D721Med (cell line): ENCODE results near the gene TNFRSF14.

Experiments
- DNase-seq: peaks from one replicate; pipeline ENCODE4 v3.0.0; 2011; ENCODE audit warnings: low spot score; ENCODE audit not compliant: insufficient read length
- FAIRE-seq: peaks from 2 replicates; lab custom pipeline; 2011; peaks lifted over from hg19 to GRCh38; lab: Jason Lieb, UNC
- TF ChIP-seq, protein P1 (sequence below): IDR thresholded peaks from 2 replicates; pipeline ENCODE4 v1.5.1; 2012; ENCODE audit warnings: mild to moderate bottlenecking, control low read depth; ENCODE audit not compliant: insufficient read depth; ENCODE audit errors: missing control alignments

TNFRSF14 gene

DNA sequence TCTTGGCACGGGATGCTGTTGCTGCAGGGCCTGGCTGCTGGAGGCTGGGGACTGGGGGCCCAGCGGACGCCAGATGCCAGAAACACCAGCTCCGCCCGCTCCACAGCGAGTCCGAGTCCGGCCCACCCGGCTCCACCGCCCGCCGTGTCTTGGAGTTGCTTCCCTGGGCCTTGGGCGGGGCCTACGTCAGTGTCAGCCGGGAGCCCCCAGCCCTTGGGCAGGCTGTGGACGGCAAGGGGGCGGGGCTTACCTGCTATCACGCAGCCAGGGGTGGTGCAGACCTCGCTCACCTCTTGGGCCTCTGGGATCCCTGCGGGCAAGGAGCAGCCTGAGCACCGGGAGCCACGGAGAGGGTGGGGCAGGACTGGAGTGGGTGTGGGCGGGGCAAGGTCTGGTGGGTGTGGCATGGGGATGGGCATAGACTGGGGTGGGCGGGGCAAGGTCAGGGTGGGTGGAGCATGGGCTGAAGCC, 54.9 kb downstream of the TNFRSF14 start:
- TF ChIP-seq, protein P1, sequence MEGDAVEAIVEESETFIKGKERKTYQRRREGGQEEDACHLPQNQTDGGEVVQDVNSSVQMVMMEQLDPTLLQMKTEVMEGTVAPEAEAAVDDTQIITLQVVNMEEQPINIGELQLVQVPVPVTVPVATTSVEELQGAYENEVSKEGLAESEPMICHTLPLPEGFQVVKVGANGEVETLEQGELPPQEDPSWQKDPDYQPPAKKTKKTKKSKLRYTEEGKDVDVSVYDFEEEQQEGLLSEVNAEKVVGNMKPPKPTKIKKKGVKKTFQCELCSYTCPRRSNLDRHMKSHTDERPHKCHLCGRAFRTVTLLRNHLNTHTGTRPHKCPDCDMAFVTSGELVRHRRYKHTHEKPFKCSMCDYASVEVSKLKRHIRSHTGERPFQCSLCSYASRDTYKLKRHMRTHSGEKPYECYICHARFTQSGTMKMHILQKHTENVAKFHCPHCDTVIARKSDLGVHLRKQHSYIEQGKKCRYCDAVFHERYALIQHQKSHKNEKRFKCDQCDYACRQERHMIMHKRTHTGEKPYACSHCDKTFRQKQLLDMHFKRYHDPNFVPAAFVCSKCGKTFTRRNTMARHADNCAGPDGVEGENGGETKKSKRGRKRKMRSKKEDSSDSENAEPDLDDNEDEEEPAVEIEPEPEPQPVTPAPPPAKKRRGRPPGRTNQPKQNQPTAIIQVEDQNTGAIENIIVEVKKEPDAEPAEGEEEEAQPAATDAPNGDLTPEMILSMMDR = no peak
- DNase-seq = no peak
- no peak for FAIRE-seq

DNA sequence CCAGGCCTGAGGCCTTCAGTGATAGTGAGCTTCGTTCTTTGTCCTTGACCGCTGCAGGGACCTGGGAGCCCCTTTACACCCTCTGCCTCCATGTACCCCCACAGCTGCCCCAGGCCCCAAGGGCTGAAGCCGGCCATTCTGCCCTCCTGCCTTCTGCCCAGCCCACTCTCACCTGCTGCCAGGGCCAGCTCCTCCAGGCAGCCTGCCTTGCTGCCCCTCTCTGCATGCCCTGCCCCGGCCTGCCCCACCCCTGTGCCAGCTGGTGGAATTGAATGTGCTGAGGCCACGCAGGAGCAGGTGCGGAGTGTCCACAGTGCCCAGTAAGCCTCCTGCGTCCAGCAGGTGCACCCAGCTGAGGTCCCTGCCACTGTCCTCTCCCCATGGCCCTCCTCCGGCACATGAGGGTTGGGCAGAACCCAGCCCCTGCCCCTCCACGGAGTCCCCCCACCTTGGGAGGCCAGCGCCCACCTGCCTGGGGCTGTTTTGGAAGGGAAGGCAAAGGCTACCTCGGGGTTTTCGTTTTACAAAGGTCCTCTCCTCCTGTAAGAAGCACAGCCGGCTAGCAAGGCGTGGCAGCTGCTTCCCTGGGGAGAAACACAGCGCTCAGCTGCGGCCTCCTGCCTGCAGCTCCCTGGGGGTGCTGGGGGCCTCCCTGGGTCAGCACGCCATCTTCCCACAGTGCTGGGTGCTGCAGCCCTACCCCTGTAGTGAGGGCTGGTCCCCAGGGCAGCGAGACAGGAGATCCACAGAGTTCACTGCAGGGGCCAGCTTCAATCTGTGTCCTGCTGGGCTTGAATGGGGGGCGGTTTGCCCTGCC, 55.7 kb downstream of the TNFRSF14 start:
- no peak for DNase-seq
- TF ChIP-seq, protein P1 = no peak
- FAIRE-seq = no peak

DNA sequence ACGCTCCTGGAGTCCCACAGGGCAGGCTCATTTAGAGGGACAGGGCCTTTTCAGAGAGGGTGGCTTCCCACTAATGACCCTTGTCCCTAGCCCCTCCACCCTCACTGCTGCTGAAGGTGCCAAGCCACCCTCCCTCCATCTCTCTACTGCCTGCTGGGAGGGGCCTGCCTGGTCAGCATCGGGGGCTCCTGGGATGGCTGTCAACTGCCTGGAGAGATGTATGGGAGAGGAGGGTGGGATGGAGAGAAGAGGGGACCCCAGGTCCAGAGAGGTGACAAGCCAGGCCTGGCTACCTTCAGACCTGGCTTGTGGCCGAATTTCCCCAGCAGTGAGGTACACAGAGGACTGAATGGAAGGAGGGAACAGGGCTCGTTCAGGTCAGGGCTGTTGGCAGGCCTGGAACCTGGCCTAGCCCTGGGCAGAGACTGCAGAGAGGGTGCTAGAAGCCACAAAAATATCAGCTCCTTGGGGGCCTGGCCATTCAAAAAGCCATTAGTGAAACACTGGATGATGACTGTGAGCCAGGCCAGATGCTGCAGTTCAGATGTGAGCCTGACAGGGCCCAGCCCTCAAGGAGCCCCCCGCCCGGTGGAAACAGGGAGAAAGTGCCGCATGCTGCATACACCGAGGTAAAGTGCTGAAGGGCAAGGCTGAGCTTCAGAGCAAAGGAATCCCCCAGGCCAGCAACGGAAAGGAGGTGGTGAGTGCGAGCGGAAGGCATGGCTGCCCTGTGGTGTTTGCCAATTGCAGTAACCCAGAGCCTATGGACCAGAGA, 56.6 kb downstream of the TNFRSF14 start:
- FAIRE-seq (no peak), DNase-seq (no peak)
- TF ChIP-seq, protein P1 = no peak
